SU-DHL-6 (cell line): ENCODE measurements around the gene PNLDC1.

ENCODE experiments used
- EZH2phosphoT487 ChIP-seq: fragments of 200-600 bp; sonication (generic), shearing (Covaris generic); conservative IDR thresholded peaks from 2 replicates; pipeline ENCODE4 v1.6.1; 2018; ENCODE audit warnings: mild to moderate bottlenecking, antibody characterized with exemption, low read length, moderate library complexity, mixed read lengths
- TF ChIP-seq, protein P1 (sequence below): fragments of 200-600 bp; sonication (generic); IDR thresholded peaks from one replicate; pipeline ENCODE4 v1.5.1; 2017; ENCODE audit warnings: antibody characterized with exemption, mild to moderate bottlenecking, low read length, moderate library complexity; ENCODE audit not compliant: insufficient read depth, poor library complexity, severe bottlenecking

DNA sequence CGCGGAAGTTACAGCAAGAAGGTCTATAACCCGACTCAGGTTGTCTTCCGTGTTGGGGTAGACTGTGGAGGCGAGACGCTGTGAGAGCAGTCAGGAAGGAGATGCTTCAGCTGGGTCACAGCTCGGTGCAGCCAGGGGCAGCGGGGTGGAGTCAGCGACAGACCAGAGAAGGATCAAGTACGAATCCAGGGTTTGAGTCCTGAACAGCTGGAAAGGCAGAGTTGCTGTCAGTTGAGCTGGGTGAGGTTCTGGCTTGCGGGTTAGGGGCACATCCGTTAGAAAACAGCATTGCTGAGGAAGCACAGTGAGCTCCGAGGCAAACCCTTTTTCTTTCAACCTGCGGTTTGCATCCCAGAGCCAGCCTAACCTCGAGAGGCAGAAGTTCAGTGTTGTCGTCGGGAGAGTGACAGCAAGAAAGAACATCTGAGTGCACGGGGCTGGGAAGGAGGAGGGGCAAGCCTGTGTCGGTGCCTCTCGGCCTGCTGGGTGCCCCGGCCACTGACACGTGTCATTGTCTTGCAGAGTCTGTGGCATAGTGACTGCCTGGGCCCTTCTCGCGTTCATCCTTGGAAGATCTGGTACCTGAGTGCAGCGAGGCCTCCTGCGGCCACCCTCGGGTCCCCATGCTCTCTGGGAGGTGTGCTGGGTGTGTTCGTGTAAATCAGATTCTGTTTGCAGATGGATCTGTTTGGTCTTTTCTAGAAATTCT lies 20.0 kb downstream of the PNLDC1 start:
- TF ChIP-seq, protein P1, sequence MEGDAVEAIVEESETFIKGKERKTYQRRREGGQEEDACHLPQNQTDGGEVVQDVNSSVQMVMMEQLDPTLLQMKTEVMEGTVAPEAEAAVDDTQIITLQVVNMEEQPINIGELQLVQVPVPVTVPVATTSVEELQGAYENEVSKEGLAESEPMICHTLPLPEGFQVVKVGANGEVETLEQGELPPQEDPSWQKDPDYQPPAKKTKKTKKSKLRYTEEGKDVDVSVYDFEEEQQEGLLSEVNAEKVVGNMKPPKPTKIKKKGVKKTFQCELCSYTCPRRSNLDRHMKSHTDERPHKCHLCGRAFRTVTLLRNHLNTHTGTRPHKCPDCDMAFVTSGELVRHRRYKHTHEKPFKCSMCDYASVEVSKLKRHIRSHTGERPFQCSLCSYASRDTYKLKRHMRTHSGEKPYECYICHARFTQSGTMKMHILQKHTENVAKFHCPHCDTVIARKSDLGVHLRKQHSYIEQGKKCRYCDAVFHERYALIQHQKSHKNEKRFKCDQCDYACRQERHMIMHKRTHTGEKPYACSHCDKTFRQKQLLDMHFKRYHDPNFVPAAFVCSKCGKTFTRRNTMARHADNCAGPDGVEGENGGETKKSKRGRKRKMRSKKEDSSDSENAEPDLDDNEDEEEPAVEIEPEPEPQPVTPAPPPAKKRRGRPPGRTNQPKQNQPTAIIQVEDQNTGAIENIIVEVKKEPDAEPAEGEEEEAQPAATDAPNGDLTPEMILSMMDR: no peak
- no peak for TF ChIP-seq EZH2phosphoT487
